ENCODE results near the gene KDR.
A peak's percentile ranks its signal among the peaks of the same experiment; 100 is the strongest.

KDR gene

GRCh38 chr4:55125087-55125721 lies at the start of gene KDR:
TSS of gene KDR (minus strand) at chr4:55125595. CDS start at chr4:55125293, 302 bp downstream.
- DNase-seq = peak; percentile 7

GRCh38 chr4:55173580-55173979 lies 48.2 kb upstream of the KDR start:
- DNase-seq = no peak

GRCh38 chr4:55172694-55173287 lies 47.4 kb upstream of the KDR start:
- DNase-seq = no peak

GRCh38 chr4:55170462-55170861 lies 45.1 kb upstream of the KDR start:
- no peak for DNase-seq

- DNase-seq = no peak
Measured at GRCh38 chr4:55169352-55169961, 44.1 kb upstream of the KDR start.

- DNase-seq = no peak
Measured at GRCh38 chr4:55162396-55162795, 37.0 kb upstream of the KDR start.

GRCh38 chr4:55161739-55162138 lies 36.3 kb upstream of the KDR start:
- DNase-seq = no peak

- no peak for DNase-seq
Measured at GRCh38 chr4:55159851-55160250, 34.5 kb upstream of the KDR start.

- DNase-seq = no peak
Measured at GRCh38 chr4:55158957-55159356, 33.6 kb upstream of the KDR start.

- DNase-seq = no peak
Measured at GRCh38 chr4:55157559-55158277, 32.3 kb upstream of the KDR start.

GRCh38 chr4:55154933-55155332 lies 29.5 kb upstream of the KDR start:
- DNase-seq = no peak

GRCh38 chr4:55154290-55154880 lies 29.0 kb upstream of the KDR start:
- DNase-seq = no peak

- no peak for DNase-seq
Measured at GRCh38 chr4:55143858-55144257, 18.5 kb upstream of the KDR start.

GRCh38 chr4:55138367-55138766 lies 13.0 kb upstream of the KDR start:
- DNase-seq = no peak

GRCh38 chr4:55136634-55137033 lies 11.2 kb upstream of the KDR start:
- no peak for DNase-seq

GRCh38 chr4:55133951-55134350 lies 8.6 kb upstream of the KDR start:
- DNase-seq = no peak

GRCh38 chr4:55132775-55133174 lies 7.4 kb upstream of the KDR start:
- DNase-seq = no peak

- no peak for DNase-seq
Measured at GRCh38 chr4:55127521-55127920, 2.1 kb upstream of the KDR start.

GRCh38 chr4:55127053-55127452 lies 1.7 kb upstream of the KDR start:
- no peak for DNase-seq

GRCh38 chr4:55125763-55126541 lies 557 bp upstream of the KDR start:
- DNase-seq = no peak

- no peak for DNase-seq
Measured at GRCh38 chr4:55124322-55125076, 896 bp downstream of the KDR start.

GRCh38 chr4:55123791-55124190 lies 1.6 kb downstream of the KDR start:
- DNase-seq = no peak
